Keratinocyte (primary cell): ENCODE data around the gene FYB1. TPM values are rescaled to one million over a fixed set of nuclear protein-coding genes. Genes with fewer than 3 reads are reported as not detected.

ENCODE experiments used
- DNase-seq: peaks from one replicate; pipeline ENCODE4 v3.0.0-alpha.2; 2011; ENCODE audit warnings: low read depth, missing footprints, low spot score
- FAIRE-seq: peaks from 2 replicates; lab custom pipeline; 2011; peaks lifted over from hg19 to GRCh38; lab: Jason Lieb, UNC
- H2AFZ ChIP-seq: 2 replicates; pipeline ENCODE4 v1.6.0; 2012; ENCODE audit warnings: low read length, control low read depth, inconsistent platforms; ENCODE audit not compliant: control insufficient read depth
- H3K27ac ChIP-seq: 2 replicates; pipeline ENCODE4 v1.5.1; 2011; ENCODE audit warnings: low read length; ENCODE audit not compliant: control insufficient read depth, insufficient read depth
- H3K27me3 ChIP-seq: 3 replicates; pipeline ENCODE4 v1.6.0; 2011; ENCODE audit warnings: low read length; ENCODE audit not compliant: control insufficient read depth, insufficient read depth; ENCODE audit errors: extremely low read depth
- H3K36me3 ChIP-seq, 2 experiments: 2 replicates in 1 of 2; 3 replicates in 1 of 2; pipeline ENCODE4 v1.5.1; 2011; ENCODE audit warnings: low read length in 2 of 2, mild to moderate bottlenecking in 1 of 2; ENCODE audit not compliant: control insufficient read depth in 2 of 2, insufficient read depth in 2 of 2; ENCODE audit errors: extremely low read depth in 1 of 2
- H3K4me1 ChIP-seq: 3 replicates; pipeline ENCODE4 v1.5.1; 2011; ENCODE audit warnings: low read length; ENCODE audit not compliant: control insufficient read depth, insufficient read depth; ENCODE audit errors: extremely low read depth
- H3K4me2 ChIP-seq: 3 replicates; pipeline ENCODE4 v1.6.0; 2011; ENCODE audit warnings: low read depth, low read length; ENCODE audit not compliant: control insufficient read depth, insufficient read depth; ENCODE audit errors: extremely low read depth
- H3K4me3 ChIP-seq, 3 experiments: fragments of 200-600 bp in 1 of 3; sonication (generic) in 1 of 3; 2 replicates in 2 of 3; 3 replicates in 1 of 3; pipeline ENCODE4 v1.5.1; 2011 to 2016; ENCODE audit warnings: low read length in 3 of 3, mild to moderate bottlenecking in 3 of 3, control low read depth in 2 of 3, inconsistent platforms in 1 of 3, low read depth in 1 of 3, mixed read lengths in 1 of 3, mixed run types in 1 of 3, moderate library complexity in 1 of 3; ENCODE audit not compliant: control insufficient read depth in 2 of 3, insufficient read depth in 2 of 3; ENCODE audit errors: extremely low read depth in 1 of 3
- H3K79me2 ChIP-seq: 2 replicates; pipeline ENCODE4 v1.6.0; 2012; ENCODE audit warnings: low read length; ENCODE audit not compliant: control insufficient read depth, insufficient read depth
- H3K9ac ChIP-seq: 3 replicates; pipeline ENCODE4 v1.6.0; 2011; ENCODE audit warnings: low read length; ENCODE audit not compliant: control insufficient read depth, insufficient read depth; ENCODE audit errors: extremely low read depth
- H3K9me1 ChIP-seq: 3 replicates; pipeline ENCODE4 v1.6.0; 2011; ENCODE audit warnings: low read length; ENCODE audit not compliant: control insufficient read depth, insufficient read depth; ENCODE audit errors: extremely low read depth
- H3K9me3 ChIP-seq: 2 replicates; pipeline ENCODE4 v1.5.1; 2012; ENCODE audit warnings: low read depth, low read length; ENCODE audit not compliant: control insufficient read depth
- H4K20me1 ChIP-seq: 3 replicates; pipeline ENCODE4 v1.6.0; 2011; ENCODE audit warnings: low read length; ENCODE audit not compliant: control insufficient read depth, insufficient read depth; ENCODE audit errors: extremely low read depth
- EZH2 ChIP-seq: IDR thresholded peaks from one replicate; pipeline ENCODE4 v1.6.1; 2012; ENCODE audit warnings: inconsistent platforms, mild to moderate bottlenecking, low read length, moderate library complexity
- dilution Hi-C: fragments of 300-500 bp; cut with MboI; formaldehyde crosslinking; loops from one replicate; pipeline ENCODE4 v1.7.0; 2020; ENCODE audit warnings: low sequenced_read_pairs; ENCODE audit not compliant: extremely low pct_ligation_motif_present
- polyA plus RNA-seq, 5 experiments: library from polyadenylated mRNA; depleted of rRNA in 3 of 5; stranded (reverse) in 3 of 5; stranded (forward) in 1 of 5; unstranded in 1 of 5; fragments of >200 nt; gene quantifications; 1 replicate in 1 of 5; 2 replicates in 3 of 5; 3 replicates in 1 of 5; pipeline versions ENCODE4 v1.2.1 to v1.2.3, GENCODE V29; 2011 to 2012; ENCODE audit warnings: missing spikeins in 2 of 5, low read depth in 1 of 5, low replicate concordance in 1 of 5
- TF ChIP-seq, protein P1 (sequence below), 3 experiments: IDR thresholded peaks in 1 of 3; conservative IDR thresholded peaks in 1 of 3; optimal IDR thresholded peaks in 1 of 3; 2 replicates in 2 of 3; 3 replicates in 1 of 3; pipeline versions ENCODE3 to v1.5.1; 2011; ENCODE audit warnings: low read length in 3 of 3, mild to moderate bottlenecking in 3 of 3, moderate library complexity in 2 of 3, control low read depth in 1 of 3, inconsistent platforms in 1 of 3; ENCODE audit not compliant: insufficient read depth in 2 of 3; ENCODE audit errors: extremely low read depth in 1 of 3

FYB1 gene
- polyA plus RNA-seq, 1 donor (not counting 4 experiments of a cell fraction or from before 2014, with no cell fraction given) = 0.29 TPM

DNA sequence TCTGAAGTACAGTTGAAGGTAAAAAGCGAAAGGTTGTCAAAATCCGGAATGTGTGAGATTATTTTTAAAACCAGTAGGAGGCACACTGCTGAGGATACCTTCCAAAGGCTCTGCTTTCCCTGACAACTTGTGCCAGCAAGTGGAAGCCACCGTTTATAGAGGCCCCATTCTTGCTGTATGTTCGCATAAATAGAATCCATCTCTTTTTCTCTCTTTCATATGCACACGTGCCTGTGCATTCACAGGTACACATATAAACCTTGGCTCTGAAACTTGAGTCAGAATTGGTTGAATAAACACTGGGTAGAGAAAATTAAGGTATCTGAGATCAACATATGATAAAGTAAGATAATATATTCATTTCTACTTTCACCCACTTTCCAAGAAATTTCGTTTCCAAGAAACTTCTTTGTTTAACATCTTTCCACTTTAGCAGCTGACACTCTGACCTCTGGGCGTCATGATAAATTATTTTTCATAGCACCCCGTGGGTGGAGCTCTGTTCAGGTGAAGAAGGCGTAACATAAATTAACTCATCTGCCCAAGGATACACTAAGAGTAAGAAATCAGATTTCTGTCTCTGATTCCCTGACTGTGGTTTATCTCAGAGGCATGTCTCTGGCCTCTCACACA is 81.4 kb downstream of the FYB1 start:
- Histone ChIP-seq H3K4me2 (peak overlapping the region; percentile 55), H3K4me1 (peaks cover 16% of the 10 kb centered on the region), H3K27ac (peak overlapping the region; percentile 87), H3K9ac (peak overlapping the region; percentile 55), H4K20me1 (no peaks in the 10 kb centered on the region), H3K36me3 (no peaks in the 10 kb centered on the region), H3K79me2 (no peaks in the 10 kb centered on the region), H3K9me1 (no peaks in the 10 kb centered on the region), H3K27me3 (no peaks in the 10 kb centered on the region), H3K4me3 (no peak overlapping the region), H2AFZ (peak overlapping the region; percentile 23), H3K9me3 (no peaks in the 10 kb centered on the region)
- dilution Hi-C loops = no loop called here
- no peak for FAIRE-seq
- TF ChIP-seq, protein P1, sequence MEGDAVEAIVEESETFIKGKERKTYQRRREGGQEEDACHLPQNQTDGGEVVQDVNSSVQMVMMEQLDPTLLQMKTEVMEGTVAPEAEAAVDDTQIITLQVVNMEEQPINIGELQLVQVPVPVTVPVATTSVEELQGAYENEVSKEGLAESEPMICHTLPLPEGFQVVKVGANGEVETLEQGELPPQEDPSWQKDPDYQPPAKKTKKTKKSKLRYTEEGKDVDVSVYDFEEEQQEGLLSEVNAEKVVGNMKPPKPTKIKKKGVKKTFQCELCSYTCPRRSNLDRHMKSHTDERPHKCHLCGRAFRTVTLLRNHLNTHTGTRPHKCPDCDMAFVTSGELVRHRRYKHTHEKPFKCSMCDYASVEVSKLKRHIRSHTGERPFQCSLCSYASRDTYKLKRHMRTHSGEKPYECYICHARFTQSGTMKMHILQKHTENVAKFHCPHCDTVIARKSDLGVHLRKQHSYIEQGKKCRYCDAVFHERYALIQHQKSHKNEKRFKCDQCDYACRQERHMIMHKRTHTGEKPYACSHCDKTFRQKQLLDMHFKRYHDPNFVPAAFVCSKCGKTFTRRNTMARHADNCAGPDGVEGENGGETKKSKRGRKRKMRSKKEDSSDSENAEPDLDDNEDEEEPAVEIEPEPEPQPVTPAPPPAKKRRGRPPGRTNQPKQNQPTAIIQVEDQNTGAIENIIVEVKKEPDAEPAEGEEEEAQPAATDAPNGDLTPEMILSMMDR (optimal IDR thresholded peaks at IDR 0.05 in 1 of 3, IDR thresholded peaks at IDR 0.05 in 1 of 3, conservative IDR thresholded peaks at IDR 0.05 in 1 of 3; ENCODE audit: extremely low read depth in 1 of 3, insufficient read depth in 2 of 3, low read length in 3 of 3) = peak; percentile 17 to 37 (median 32)
- TF ChIP-seq EZH2 = no peak
- DNase-seq = no peak

DNA sequence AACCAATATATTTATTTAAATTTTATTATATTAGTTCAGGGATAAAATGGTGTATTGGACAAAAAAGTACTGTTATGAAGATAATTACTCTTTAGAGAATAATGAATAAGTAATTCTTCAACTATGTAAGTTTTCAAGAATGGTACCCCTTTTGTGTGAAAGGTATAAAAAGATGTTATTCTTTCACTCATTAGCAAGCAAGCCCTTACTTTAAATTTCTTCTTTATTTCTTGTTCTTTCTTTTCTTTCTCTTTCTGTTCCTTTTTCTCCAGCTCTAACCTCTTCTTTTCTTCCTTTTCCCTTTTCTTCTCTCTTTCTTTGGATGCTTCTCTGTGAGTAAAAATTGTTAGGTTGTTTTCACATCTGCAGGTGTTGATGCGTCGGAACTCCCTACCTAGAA is 82.0 kb downstream of the FYB1 start:
- dilution Hi-C loops = no loop called here
- H3K9ac ChIP-seq = no peak overlapping the region
- H3K9me1 ChIP-seq = no peaks in the 10 kb centered on the region
- no peak overlapping the region for H3K4me2 ChIP-seq
- no peak overlapping the region for H3K27ac ChIP-seq
- TF ChIP-seq, protein P1 (optimal IDR thresholded peaks at IDR 0.05 in 1 of 3, IDR thresholded peaks at IDR 0.05 in 1 of 3, conservative IDR thresholded peaks at IDR 0.05 in 1 of 3; ENCODE audit: extremely low read depth in 1 of 3, insufficient read depth in 2 of 3, low read length in 3 of 3) = no peak
- TF ChIP-seq EZH2 = no peak
- peak overlapping the region; percentile 18 for H2AFZ ChIP-seq
- no peaks in the 10 kb centered on the region for H4K20me1 ChIP-seq
- H3K36me3 ChIP-seq = no peaks in the 10 kb centered on the region
- no peaks in the 10 kb centered on the region for H3K27me3 ChIP-seq
- FAIRE-seq (no peak), DNase-seq (no peak)
- no peak overlapping the region for H3K4me3 ChIP-seq
- H3K79me2 ChIP-seq = no peaks in the 10 kb centered on the region
- no peaks in the 10 kb centered on the region for H3K9me3 ChIP-seq
- peaks cover 16% of the 10 kb centered on the region for H3K4me1 ChIP-seq
